ENCODE results near the gene GPR84. TPM values are rescaled to one million over a fixed set of nuclear protein-coding genes. Genes with fewer than 3 reads are reported as not detected.
"Not testable (repeated sequence)": the region's sequence is repeated elsewhere in the genome, so short reads cannot be mapped to it uniquely, and the experiment has no call there.

The GPR84 gene
- total RNA-seq, 1 donor from 2014 or later: not detected

DNA sequence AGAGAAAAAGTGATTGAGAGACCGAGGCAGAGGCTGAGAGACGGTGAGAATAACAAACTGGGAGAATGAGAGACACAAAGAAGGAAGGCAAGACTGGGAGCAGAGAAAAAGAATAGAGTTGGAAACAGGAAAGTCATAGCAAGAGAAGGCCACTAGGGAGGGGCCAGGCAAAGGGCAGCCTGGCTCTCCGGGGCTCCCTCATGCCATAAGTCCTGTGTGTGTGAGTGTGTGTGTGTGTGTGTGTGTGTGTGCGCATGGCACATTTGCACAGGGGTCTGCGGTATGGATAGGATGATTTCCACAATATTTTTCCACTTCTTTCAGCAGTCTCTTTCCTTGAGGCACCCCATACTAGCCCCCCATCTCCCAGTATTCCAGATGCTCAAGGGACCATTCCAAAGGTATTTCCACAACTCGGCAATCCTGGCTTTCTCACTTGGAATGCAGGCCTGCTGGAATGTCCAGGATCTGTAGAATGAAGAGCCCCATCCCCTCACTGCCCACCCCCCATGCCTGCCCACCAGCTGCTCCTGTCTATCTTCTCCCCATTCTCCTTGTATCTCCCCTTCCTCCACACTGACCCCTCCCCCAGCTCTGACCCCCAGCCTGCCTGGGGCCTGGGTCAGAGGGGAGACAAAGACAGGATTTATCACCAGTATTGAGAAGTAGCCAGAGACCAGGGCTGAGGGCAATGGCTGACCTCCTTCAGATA, 9.0 kb downstream of the GPR84 start:
- peak; percentile 68 for DNase-seq

DNA sequence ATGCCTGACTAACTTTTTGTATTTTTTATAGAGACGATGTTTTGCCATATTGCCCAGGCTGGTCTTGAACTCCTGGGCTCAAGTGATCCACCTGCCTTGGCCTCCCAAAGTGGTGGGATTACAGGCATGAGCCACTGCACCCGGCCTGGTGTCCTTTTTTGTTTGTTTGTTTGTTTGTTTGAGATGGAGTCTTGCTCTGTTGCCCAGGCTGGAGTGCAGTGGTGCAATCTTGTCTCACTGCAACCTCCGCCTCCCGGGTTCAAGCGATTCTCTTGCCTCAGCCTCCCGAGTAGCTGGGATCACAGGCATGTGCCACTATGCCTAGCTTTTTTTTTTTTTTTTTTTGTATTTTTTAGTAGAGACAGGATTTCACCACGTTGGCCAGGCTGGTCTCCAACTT, 10.0 kb downstream of the GPR84 start:
- not testable (repeated sequence) for DNase-seq

DNA sequence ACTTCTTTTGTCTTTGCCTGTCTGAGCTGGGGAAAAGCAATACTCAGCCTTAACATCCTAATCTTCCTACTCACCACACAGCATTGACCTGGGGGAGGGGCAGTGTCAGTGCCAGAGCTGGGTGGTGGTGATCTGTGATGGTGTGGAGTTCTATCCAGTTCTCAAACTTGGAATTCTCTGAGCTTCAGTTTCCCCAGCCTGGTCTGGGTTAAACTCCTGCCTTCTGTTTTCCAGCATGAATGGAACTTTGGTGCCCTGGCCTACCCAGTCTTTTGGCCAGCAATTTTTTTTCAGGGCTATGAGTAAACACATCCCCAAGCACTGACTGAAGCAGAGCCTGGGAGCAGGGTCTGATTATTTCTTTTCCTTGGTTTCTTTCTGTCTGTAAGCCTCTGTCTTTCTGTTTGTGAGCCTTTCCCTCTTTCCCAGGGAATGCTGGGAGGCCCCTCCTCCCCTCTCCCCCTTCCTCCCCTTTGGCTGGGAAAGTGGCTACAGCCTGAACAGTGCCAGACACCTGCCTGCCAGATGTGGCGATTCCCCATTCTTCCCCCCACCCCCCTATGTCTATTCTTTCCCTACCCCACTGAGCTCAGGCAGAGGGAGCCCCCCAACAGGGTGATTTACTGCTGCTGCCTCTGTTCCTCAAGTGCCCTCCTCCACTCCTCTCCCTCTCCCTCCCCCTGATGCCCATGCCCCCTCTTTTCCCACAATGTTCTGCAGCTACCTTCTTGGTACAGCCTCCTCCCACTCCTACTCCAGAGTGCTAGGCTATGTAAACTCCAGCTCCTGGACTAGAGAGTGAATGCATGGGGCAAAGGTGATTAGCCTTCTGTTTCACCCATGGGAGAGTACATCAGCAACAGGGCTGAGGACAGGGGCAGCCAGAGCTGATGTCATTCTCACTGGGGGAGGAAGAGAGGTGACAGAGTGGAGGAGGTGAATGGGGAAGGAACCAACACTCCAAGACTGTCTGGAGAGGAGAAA, 11.1 kb downstream of the GPR84 start:
- DNase-seq: peak; percentile 88

DNA sequence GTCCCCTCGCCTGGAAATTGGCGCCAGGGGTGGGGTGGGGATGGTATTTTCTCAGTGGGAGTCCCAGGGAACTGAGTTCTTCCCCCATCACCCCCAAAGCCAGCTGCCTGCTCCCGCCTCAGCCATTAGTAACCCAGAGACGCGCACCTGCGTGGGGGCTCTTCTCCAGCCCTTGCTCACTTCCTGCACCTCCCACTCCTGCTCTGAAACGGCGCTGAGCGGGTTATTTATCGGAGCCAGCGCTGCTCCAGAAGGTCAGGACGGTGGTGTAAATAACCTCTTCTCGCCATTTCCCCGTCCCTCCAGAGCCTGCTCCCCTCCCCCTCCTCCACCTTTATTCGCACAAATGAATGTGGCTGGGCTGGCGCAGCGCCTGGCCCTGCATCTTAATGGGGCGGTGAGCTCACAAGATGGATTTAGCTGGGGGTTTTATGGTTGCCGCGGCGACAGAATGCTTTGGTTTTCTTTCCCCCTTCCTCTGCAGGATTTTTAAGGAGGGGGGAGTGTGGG, 12.2 kb downstream of the GPR84 start:
- DNase-seq: peak; percentile 92

DNA sequence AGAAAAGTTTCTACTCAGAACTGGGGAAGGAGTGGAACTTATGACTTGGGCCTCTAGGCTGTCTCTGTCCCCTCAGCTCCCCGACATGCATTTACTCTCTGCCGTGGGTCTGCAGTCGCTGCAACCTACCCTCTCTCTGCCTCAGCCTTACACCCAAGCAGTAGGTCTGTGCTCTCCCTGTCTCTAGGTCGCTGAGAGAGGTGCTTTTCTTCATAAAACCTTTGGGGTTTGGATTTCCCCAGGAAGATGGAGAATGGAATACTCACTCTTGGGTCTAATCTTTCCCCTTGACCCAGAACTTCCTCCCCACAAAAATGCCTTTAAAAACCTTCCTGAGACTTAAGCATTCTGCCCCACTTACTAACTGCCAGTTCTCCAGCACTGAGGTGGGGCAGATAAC, 12.9 kb downstream of the GPR84 start:
- DNase-seq: peak; percentile 18

DNA sequence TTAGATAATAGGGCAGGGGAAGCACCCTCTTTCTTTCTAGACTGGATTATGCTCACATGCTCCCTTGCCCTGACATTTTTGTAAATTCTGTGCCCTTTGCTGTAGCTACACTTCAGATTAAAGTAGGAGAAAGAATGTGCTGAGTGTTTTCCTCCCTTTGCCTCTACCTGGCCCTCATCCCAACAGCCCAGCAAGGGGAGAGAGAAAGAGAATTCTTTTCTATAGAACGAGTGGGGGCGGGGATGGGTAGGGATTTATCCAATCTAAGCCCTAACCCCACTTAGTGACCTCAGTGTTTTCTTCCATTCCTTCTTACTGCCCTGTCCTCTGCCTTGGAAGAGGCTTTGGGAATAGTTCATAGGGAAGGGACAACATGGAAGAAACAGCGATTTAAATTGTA, 13.5 kb downstream of the GPR84 start:
- no peak for DNase-seq

DNA sequence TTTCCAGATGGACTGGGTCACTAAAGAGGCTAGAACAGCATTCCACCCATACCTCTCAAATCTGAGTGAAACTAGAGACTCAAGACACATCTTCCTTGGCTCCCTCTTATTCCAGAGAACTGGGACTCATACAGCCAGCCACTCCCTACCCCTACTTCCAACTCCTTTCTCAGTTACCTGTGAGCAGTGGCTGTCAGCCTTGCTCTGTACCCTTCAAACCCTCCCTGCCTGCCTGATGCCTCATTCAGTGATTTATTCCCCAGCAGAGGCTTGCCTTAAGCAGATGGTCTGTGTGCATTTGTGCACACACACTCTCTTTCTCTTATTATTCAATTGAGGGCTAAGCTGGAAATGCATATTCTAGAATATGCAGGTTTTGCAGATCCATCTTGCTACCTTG, 14.6 kb downstream of the GPR84 start:
- no peak for DNase-seq

DNA sequence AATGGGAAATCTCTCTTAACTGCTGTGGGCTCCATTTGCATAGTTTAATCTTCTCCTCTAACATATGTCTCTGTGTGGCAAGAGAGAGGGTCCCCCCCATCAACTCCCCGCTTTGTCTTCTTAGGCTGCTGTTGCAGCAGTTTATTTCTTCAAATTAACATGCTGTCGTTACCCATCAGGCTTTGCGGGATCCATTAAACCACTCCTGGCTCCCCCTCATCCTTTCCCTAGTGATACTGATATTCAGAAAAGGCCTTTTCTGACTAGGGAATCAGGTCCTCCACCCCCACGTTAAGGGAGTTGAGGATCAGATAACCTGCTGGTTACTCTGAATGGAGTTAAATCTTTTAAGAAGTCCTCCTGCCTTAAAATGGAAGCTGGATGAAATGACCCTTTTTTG, 15.2 kb downstream of the GPR84 start:
- no peak for DNase-seq

DNA sequence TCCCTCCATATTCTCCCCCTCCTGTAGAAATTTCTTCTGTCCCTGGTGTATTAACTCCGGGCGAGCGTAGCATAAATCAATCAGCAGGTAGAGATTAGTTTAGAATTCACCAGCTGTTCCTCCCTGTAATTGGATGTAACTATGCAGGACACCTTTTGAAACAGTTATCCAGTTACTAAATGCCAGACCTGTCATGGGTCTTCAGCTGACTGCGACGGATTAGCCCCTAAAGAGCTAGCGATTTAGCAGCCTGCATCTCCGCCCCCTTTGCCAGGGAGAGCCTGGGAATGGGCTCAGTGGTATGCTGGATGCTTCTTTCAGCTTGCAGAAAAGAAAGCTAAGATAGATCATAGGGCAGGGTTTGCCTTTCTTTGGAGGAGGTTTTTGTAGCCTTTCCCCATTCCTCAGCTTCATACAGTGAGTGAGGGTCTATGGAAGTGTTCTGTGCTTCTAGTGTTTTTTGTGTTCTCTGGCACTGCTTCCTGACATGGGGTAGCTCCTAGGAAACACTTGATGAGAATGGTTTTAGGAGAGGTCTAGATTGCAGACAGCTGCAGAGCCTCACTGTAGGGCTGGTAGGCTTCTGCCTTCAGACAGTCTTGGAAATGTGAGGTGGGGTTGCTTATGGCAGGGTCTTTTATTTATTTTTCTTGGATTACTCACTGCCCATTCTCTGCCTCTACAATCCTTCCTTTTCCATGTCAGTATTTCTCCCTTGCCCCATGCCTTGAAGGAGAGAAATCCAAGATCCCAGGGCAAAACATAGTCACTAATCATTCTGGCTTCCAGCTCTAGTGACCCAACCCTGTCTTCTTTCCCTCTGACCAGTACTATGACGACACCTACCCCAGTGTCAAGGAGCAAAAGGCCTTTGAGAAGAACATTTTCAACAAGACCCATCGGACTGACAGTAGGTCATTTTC, 22.6 kb downstream of the GPR84 start:
- peak; percentile 76 for DNase-seq

DNA sequence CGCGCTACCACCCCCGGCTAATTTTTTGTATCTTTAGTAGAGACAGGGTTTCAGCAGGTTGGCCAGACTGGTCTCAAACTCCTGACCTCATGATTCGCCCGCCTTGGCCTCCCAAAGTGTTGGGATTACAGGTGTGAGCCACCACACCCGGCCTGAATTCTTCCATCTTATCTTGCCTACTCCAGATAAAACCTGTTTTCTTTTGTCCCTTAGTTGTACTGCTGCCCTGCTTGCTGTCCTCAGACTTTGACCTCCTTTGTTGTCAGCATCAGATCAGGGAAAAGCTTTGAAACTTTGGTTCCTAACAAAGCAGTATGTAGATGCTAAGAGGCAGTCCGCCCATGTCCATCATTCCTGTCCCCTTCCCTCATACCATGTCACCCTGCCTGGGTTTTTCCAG, 23.4 kb downstream of the GPR84 start:
- DNase-seq: no peak

DNA sequence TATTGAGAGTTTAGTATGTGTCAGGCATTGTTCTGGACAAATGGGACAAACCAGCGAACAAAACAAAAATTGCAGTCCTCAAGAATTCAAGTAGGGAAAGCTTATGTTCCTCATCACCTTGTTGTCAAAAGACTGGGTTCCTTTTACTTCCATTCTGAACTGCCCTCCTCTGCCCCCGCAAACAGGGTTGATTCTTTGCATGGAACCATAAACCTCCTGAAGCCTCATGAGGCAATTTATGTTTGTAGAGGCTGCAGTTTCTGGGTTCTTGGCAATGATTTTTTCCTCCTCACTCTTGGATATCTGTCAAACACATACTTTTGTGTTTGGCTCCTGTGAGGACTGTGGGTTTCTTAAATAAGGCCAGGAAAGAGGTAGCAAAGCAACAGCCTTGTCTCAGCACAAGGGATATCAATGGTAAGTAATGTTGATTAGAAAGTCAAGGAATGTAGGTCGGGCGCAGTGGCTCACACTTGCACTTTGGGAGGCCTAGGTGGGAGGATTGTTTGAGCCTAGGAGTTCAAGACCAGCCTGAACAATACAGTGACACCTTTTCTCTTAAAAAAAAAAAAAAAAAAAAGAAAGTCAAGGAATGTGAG, 25.5 kb downstream of the GPR84 start:
- DNase-seq: peak; percentile 31

DNA sequence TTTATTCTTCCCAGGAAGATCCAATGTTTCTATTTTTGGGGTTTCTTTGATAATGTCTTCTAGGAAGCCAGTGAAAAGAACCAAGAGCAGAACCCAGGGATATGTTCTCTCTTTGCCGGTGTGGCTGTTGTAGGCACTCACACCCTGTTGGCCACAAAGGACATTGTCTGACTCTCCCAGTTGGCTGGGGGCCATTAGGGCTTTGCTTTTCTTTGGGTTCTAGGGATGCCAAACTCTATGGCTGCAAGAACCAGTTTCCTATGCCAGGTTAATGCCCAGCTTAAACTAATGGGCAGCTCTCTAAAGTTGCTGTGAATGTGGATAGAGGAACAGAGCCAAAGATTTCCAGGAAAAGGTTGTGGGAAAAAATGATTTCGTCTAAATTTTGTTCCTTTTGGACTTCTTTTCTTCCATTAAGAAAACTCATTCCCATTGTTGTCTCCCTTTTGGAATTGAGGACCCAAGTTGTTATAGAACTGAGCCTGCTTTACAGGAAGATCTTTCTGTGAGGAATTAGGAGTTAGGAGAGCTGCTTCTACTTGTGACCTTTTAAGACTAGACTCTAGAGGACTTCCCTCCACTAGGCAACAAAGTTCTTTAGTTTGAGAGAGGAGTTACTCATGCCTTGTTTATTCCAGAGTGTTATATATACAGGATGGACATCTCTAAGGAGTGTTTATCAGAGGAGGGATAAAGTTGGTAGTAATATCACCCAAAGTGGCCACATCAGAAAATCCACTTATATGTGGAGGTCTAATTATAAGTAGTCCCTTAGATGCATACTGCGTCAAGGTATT, 26.2 kb downstream of the GPR84 start:
- peak; percentile 68 for DNase-seq

DNA sequence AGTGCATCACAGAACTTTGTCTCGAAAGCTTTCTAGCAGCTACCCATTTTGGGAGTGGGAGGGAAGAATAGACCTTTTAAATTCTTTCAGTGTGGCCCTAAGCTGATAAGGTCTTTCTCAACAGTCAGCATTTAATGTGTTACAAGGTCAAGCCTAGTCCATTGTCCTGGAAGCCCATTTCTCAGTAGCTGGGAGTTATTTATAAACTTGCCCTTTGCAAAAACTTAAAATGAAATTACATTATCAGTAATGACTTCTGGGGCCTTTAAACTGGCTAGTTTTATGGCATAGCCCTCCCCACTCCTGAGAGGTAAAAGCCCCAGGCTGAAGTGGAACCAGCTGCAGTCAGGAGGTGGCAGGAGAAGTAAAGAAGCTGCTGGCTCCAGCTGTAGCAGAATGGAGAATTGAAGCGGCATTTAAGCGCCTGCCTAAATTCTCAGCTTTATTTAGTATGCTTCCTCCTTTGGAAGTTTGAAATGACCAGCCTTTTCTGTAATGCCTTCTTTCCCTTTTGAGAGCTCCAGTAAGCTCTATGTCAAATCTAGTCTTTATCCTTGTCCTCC, 26.9 kb downstream of the GPR84 start:
- DNase-seq: peak; percentile 82

DNA sequence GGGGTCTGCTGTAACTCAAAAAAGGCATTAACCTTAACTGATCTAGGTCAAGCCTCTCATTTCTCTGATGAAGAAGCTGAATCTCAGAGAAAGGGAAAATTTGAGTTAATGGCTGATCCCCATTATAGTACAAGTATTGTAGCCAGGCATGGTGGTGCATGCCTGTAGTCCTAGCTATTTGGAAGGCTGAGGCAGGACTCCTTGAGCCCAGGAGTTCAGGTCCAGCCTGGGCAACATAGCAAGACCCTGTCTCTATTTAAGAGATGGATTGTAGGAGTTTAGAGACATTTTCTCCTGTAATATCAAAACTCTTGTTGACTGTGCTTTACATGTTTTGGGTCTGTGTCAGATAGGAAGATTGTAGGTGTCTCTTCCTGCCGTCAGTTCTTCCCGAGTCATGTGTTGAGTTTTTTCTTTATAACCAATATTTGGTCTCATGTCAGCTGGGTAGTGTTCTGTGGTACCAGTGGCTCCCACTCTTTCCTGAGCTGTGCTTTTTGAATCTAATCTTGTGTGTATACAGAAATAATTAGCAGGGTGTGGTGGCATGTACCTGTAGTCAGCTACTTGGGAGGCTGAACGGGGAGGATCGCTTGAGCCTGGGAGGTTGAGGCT, 30.8 kb downstream of the GPR84 start:
- no peak for DNase-seq

DNA sequence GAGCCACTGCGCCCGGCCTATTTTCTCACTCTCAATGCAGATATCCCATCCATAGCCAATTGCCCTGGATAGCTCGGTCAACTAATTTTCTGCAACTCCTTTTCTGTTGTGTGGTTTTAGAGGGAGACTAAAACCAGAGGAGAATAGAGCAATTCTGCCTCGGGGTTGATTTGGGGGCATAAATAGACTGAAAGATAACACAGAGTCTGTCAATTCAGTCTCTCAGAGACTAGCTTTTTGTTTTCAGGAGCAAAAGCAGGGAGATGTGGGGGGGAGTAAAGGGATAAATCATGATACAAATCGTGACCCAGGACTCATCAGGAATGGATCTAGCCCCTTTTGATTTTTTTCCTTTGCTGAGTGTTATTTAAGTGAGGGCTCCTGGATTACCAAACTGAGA, 32.8 kb downstream of the GPR84 start:
- no peak for DNase-seq

DNA sequence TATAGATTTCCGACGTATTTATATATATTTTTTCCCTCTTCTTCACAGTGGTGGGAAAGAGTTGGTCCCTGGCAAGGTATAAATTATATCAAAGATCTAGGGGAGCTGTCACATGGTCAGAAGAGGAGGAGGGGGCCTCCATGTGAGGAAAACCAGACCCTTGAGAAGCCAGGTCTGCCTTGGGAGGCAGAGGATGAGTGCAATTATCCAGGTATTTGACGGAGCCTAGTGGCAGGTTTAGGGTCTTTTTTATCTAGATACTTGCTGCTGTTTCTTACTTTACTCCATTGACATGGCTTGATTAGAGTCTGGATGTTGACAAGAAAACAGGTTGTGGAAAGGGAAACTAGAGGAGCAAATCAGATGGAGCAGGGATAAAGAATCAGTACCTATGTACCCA, 33.8 kb downstream of the GPR84 start:
- no peak for DNase-seq

DNA sequence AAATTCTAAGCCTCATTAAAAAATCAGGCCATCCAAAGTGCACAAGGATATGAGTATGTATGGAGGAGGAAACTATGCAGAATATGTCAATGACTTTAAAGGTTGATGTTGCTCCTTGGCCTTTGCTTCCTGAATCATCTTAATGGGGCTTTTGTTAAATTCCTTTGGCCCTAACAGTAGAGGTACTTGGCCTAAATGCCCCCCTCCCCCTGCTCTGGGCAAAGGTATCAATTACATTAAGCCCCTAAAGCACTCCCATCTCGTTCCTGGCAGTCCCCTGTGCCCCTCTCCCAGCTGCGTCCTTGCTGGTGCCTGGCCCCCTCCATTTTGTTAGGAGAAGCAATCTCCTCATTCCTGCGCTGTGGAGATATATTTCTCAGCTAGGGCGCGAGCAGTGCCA, 34.5 kb downstream of the GPR84 start:
- DNase-seq: no peak

DNA sequence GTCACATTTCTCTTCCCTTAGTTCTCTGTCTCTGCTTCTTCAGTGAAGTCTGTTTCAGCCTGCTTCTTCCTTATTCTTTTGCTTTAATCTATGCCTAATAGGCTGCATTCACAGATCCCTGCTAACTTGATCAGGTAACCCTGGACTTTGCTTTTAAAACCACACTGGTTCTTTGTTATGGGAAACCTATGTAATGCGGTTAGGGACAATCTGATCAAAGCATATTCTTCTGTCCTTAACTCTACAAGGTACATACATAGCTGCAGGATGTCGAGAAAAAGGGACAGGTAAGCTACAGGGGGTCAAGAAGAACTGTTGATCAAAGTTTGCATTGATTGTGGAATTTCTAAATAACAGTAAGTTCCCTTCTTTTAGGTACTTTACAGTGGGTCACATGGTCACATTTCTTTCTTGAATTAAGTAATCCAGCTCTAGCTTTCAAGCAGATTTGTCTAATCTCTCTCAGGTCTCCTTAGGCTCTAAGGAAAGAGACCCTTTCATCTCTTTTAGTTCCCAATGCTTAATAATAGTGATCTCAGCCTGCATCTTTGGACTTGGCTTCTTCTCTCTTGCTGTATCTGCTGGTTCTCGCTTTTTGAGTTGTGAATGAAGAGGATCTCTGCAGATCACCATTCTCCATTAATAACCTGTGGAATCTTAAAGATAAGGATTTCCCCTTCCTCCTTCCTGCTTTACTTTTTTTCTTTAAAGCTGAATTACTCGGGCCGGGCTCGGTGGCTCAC, 35.5 kb downstream of the GPR84 start:
- DNase-seq: no peak

DNA sequence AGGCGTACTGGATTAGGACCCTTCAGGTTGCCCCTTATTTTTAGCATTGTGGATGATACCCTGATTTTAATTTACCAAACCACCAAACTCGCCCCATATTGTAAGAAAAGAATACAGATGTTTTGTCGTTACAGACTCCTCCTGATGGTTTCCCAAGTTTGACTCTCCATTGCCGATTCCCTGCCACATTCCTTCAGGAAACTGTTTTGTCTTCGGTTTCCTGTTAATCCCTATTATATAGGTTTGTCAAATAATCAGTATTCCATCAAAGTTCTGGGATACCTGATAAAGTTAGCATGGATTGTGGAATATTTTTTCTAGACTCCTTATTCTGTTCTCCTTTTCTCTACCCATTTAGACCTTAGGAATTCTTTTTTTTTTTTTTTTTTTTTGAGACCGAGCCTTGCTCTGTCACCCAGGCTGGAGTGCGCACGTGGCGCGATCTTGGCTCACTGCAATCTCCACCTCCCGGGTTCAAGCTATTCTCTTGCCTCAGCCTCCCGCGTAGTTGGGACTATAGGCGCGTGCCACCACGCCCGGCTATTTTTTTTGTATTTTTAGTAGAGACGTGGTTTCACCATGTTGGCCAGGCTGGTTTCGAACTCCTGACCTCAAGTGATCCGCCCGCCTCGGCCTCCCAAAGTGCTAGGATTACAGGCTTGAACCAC, 38.7 kb downstream of the GPR84 start:
- DNase-seq: not testable (repeated sequence)
